GM18519 (cell line): ENCODE measurements around the gene CDH4.

ENCODE experiments used
- ATAC-seq: cut with Tn5 transposase; IDR thresholded peaks from one replicate; pipeline ENCODE4 v1.9.1; 2021; ENCODE audit warnings: mild to moderate bottlenecking, moderate library complexity; ENCODE audit not compliant: unreplicated experiment, low FRiP score

The CDH4 gene

GRCh38 chr20:61433176-61433575 is 181.1 kb downstream of the CDH4 start:
- ATAC-seq: no peak

GRCh38 chr20:61433816-61434215 is 181.8 kb downstream of the CDH4 start:
- no peak for ATAC-seq

- no peak for ATAC-seq
Measured at GRCh38 chr20:61434341-61434781, 182.3 kb downstream of the CDH4 start.

GRCh38 chr20:61435184-61435822 is 183.2 kb downstream of the CDH4 start:
- ATAC-seq: no peak

- no peak for ATAC-seq
Measured at GRCh38 chr20:61435823-61436220, 183.8 kb downstream of the CDH4 start.

GRCh38 chr20:61436283-61436666 is 184.2 kb downstream of the CDH4 start:
- ATAC-seq: no peak

GRCh38 chr20:61436667-61437279 is 184.7 kb downstream of the CDH4 start:
- ATAC-seq: no peak

- no peak for ATAC-seq
Measured at GRCh38 chr20:61437280-61438206, 185.5 kb downstream of the CDH4 start.

GRCh38 chr20:61438285-61438684 is 186.2 kb downstream of the CDH4 start:
- no peak for ATAC-seq

- no peak for ATAC-seq
Measured at GRCh38 chr20:61439251-61439650, 187.2 kb downstream of the CDH4 start.

- no peak for ATAC-seq
Measured at GRCh38 chr20:61440548-61441055, 188.5 kb downstream of the CDH4 start.

- no peak for ATAC-seq
Measured at GRCh38 chr20:61441537-61441936, 189.5 kb downstream of the CDH4 start.

GRCh38 chr20:61442075-61442670 is 190.1 kb downstream of the CDH4 start:
- ATAC-seq: no peak

- no peak for ATAC-seq
Measured at GRCh38 chr20:61442718-61443117, 190.7 kb downstream of the CDH4 start.

- no peak for ATAC-seq
Measured at GRCh38 chr20:61443443-61444126, 191.5 kb downstream of the CDH4 start.

- ATAC-seq: no peak
Measured at GRCh38 chr20:61444637-61445036, 192.6 kb downstream of the CDH4 start.

GRCh38 chr20:61445138-61445537 is 193.1 kb downstream of the CDH4 start:
- no peak for ATAC-seq

GRCh38 chr20:61445741-61446140 is 193.7 kb downstream of the CDH4 start:
- ATAC-seq: no peak

- ATAC-seq: no peak
Measured at GRCh38 chr20:61447952-61448351, 195.9 kb downstream of the CDH4 start.

- ATAC-seq: no peak
Measured at GRCh38 chr20:61448386-61448785, 196.3 kb downstream of the CDH4 start.
